ENCODE results near the gene ZNF627. TPM values are rescaled to one million over a fixed set of nuclear protein-coding genes. Genes with fewer than 3 reads are reported as not detected.

ZNF627 gene
- total RNA-seq = 1 to 10 TPM; 4.3 to 5.0 TPM

DNA sequence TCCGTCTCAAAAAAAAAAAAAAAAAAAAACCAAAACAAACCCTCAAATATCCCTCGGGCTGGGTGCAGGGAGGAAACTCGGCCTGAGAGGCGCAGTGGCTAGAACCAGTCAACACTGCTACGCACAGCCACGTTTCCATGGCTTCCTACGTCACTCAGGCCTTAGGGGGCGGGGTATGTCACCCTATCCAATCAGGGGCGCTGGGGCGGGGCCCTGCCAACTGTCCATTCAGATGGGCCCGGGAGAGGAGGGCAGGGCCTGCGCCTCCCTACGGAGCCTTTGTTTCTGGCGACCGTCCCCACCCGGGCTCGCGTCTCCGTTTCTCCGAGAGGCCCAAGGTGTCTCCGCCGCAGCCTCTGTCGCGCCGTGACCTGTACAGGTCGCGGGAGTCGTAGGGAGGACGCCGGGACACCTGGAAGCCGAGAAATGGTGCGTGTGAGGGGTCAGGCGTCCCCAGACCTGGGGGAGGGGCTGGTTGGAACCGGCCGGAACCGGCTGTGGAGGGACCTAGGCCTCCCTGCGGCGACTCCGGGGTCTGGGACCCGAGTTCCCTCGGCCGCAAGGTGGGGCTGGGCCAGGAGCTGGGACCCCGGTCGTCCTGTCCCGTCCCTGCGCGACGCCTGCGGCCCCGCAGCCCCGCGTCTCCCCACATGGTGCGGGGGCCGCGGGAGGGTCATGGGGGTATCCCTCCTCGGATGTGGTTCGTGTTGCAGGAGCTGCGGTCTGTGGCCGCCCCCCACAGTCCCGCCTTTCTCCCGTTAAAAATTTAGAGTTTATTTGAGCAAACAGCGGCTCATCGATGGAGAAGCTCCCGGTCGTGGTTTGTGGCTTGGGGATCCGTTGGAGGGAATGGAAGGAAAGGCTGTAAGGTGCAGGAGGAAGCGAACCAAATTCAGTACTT, at the start of gene ZNF627:
Gene ZNF627, plus strand, starts transcription at position 282 of the 901 bp plus-strand sequence. Its CDS starts 145 bp downstream, at position 427.
- intact Hi-C loops (cut with micrococcal nuclease) = loop anchor here (1.0 kb wide), 2 partner anchors 16 to 38 kb away; partner anchors contain the start of gene ELOF1
- CTCF ChIA-PET = interaction anchor here (0.6 to 1.1 kb wide), 3 partner anchors 39 to 361 kb away, joined by 3 to 4 read pairs (median 3); partner anchors contain the start of gene ELOF1

DNA sequence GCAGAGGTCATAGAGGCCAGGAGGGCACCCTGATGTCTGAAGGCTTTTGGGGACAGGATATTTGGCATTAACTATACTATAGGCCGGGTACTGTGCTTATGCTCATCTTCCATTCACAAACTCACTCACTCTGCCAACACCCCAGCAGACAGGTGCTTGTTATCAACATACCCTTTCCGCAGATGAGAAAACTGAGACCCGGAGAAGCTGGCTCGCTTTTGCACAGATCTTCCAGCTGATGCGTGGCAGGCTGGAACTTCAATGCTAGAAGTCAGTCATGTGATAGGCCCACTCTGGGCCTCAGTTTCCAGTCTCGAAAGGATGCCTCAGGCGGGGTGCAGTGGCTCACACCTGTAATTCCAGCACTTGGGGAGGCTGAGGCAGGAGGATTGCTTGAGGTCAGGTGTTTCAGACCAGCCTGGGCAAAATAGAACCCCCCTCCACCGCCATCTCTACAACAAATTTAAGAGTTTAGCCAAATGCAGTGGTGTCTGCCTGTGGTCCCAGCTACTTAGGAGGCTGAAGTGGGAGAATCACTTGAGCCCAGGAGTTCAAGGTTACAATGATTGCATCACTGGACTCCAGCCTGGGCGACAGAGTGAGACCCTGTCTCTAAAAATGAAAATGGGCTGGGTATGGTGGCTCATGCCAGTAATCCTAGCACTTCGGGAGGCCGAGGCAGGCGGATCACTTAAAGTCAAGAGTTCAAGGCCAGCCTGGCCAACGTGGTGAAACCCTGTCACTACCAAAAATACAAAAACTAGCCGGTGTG, 49.2 kb upstream of the ZNF627 start:
- H3K36me3 Mint-ChIP-seq (ENCODE audit: low read depth) = no peaks in the 10 kb centered on the region
- CTCF ChIA-PET = no interaction called here

More for the DNA sequence above, at the start of gene ZNF627:
- Mint-ChIP-seq H3K4me1 (ENCODE audit: low read depth) (peaks cover 33% of the 10 kb centered on the region), H3K27ac (peak within 1 kb of the TSS; percentile 70), H3K36me3 (ENCODE audit: low read depth) (peaks cover under 1% of the 10 kb centered on the region), H3K27me3 (ENCODE audit: low read depth) (no peaks in the 10 kb centered on the region), H3K9me3 (peaks cover 2% of the 10 kb centered on the region), H3K4me3 (peak within 1 kb of the TSS; percentile 85)
- peak; percentile 100 for DNase-seq

DNA sequence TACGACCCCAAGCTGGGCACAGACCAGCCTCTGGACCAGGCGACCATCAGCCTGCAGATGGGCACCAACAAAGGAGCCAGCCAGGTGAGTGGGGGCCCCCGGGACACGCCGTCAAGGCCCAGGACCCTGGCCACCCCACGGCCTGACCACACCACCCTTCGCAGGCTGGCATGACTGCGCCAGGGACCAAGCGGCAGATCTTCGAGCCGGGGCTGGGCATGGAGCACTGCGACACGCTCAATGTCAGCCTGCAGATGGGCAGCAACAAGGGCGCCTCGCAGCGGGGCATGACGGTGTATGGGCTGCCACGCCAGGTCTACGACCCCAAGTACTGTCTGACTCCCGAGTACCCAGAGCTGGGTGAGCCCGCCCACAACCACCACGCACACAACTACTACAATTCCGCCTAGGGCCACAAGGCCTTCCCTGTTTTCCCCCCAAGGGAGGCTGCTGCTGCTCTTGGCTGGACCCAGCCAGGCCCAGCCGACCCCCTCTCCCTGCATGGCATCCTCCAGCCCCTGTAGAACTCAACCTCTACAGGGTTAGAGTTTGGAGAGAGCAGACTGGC, 47.8 kb upstream of the ZNF627 start:
- no peak overlapping the region for H3K27ac Mint-ChIP-seq
- CTCF ChIA-PET = interaction anchor here (1.0 kb wide), 1 partner anchor 13 kb away, joined by 3 read pairs; no protein-coding TSS in a partner anchor
- DNase-seq = no peak
- peaks cover 4% of the 10 kb centered on the region for H3K36me3 Mint-ChIP-seq (ENCODE audit: low read depth)
- no peak overlapping the region for H3K4me3 Mint-ChIP-seq
- H3K9me3 Mint-ChIP-seq = no peaks in the 10 kb centered on the region
- no peaks in the 10 kb centered on the region for H3K27me3 Mint-ChIP-seq (ENCODE audit: low read depth)
- intact Hi-C loops (cut with micrococcal nuclease) = no loop called here
- peaks cover 10% of the 10 kb centered on the region for H3K4me1 Mint-ChIP-seq (ENCODE audit: low read depth)

More for the DNA sequence above, 49.2 kb upstream of the ZNF627 start:
- H3K9me3 Mint-ChIP-seq = no peaks in the 10 kb centered on the region
- no peak overlapping the region for H3K27ac Mint-ChIP-seq
- intact Hi-C loops (cut with micrococcal nuclease) = no loop called here
- no peak for DNase-seq
- no peaks in the 10 kb centered on the region for H3K27me3 Mint-ChIP-seq (ENCODE audit: low read depth)
- no peak overlapping the region for H3K4me3 Mint-ChIP-seq
- peaks cover 2% of the 10 kb centered on the region for H3K4me1 Mint-ChIP-seq (ENCODE audit: low read depth)

DNA sequence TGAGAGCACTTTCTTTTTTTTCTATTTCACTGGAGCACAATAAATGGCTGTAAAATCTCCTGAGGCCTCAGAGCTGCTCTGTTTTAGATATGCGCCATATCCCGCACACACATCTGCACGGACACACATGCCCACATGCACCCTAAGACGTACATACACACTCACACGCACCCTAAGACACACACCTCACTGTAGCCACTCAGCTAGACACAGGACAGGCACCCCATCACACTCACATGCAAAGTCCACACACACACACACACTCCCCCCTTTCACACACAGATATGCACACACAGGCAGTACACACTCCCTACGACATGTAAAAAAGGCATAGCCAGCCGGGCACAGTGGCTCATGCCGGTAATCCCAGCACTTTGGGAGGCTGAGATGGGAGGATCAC, 47.0 kb upstream of the ZNF627 start:
- H3K27ac Mint-ChIP-seq = no peak overlapping the region
- H3K9me3 Mint-ChIP-seq = no peaks in the 10 kb centered on the region
- peaks cover 4% of the 10 kb centered on the region for H3K36me3 Mint-ChIP-seq (ENCODE audit: low read depth)
- H3K4me1 Mint-ChIP-seq (ENCODE audit: low read depth) = peaks cover 11% of the 10 kb centered on the region
- CTCF ChIA-PET = no interaction called here
- H3K27me3 Mint-ChIP-seq (ENCODE audit: low read depth) = no peaks in the 10 kb centered on the region
- H3K4me3 Mint-ChIP-seq = no peak overlapping the region
- intact Hi-C loops (cut with micrococcal nuclease) = no loop called here
- DNase-seq = no peak

DNA sequence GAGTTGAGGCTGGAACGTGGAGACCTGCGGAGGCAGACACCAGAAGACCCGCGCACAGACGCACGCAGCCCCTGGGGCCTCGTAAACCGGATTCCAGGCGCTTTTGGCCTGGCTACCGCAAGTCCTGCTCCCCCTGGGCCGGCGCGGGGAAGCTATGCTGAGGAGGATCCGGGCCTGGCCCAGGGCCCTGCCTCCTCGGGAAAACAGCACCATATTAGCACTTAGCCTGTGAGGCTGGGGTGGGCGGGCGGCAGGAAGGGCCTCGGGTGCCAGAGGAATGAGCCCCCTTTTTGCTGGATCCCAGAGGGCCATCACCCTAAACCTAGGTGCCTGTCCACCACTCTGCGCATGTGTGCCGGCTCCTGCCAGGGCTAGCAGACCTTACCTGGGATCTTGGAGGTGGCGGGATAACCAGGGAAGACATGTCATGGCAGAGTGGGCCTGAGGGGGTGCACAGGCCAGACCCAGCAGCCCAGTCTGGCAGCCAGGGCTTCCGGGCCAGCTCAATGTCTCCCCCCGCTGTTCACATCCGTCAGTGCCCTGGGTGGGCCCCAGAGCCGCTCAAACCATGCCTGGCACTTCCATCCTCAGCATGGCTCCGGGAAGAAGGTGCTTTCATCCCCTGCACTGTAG, 45.6 kb upstream of the ZNF627 start:
- intact Hi-C loops (cut with micrococcal nuclease) = no loop called here
- Mint-ChIP-seq H3K27me3 (ENCODE audit: low read depth) (no peaks in the 10 kb centered on the region), H3K36me3 (ENCODE audit: low read depth) (peaks cover 10% of the 10 kb centered on the region), H3K27ac (no peak overlapping the region), H3K9me3 (no peaks in the 10 kb centered on the region), H3K4me3 (no peak overlapping the region), H3K4me1 (ENCODE audit: low read depth) (peaks cover 18% of the 10 kb centered on the region)
- CTCF ChIA-PET = interaction anchor here (0.6 kb wide), 1 partner anchor 20 kb away, joined by 3 read pairs; no protein-coding TSS in a partner anchor
- no peak for DNase-seq

DNA sequence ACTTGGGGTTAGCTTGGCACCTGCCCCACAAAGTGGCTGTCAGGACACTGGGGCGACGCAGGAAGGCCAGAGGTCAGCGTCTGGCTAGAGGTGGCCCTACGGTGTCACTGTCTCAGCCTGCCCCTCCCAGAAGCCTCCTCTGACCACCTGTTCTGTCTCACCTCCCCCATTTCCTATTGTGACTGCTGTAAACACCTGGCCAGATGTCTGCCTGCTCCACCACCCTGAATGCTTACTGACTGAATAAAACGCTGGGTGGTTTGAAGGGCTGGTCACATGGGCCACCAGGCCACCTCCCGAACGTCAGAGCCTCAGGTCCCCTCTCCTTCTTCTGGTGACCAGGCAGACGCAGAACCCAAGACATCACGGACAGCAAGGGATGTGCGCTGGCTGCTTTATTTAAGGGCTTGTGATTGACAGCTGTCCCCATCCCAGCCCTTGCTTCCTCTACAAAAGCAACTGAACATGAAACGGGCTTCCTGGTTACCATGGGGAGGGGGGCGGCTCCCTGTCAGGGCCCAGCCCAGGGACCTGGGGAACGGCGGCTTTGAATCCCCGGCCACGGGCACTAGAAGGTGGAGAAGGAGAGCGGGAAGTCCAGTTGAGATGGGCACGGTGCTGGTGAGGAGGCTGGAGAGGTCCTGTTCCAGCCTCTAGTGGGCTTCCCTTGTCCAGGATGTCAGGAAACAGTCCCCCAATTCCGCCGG, 44.5 kb upstream of the ZNF627 start:
- DNase-seq = no peak
- H3K27me3 Mint-ChIP-seq (ENCODE audit: low read depth) = no peaks in the 10 kb centered on the region
- intact Hi-C loops (cut with micrococcal nuclease) = no loop called here
- no peak overlapping the region for H3K27ac Mint-ChIP-seq
- H3K9me3 Mint-ChIP-seq = no peaks in the 10 kb centered on the region
- peaks cover 26% of the 10 kb centered on the region for H3K4me1 Mint-ChIP-seq (ENCODE audit: low read depth)
- H3K36me3 Mint-ChIP-seq (ENCODE audit: low read depth) = peaks cover 13% of the 10 kb centered on the region
- CTCF ChIA-PET = no interaction called here
- no peak overlapping the region for H3K4me3 Mint-ChIP-seq

DNA sequence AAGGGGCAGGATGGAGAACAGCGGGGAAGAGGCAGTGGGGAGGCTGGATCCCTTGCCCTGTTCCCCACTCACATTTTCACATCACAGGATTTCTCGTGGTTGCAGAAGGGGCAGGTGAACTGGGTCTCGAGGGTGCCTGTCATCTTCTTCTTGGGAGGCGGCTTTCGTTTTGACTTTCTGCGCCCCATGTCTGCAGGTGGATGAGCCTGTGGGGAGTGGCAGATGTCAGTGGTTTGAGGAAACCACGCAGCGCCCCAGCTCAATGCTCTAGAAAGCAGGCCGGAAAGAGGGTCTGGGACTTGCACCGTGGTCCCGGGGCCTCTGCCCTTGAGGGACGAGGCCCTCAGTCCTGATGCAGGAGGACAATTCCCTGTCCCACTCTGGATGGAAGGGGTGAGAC, 43.1 kb upstream of the ZNF627 start:
- Mint-ChIP-seq H3K27me3 (ENCODE audit: low read depth) (no peaks in the 10 kb centered on the region), H3K36me3 (ENCODE audit: low read depth) (peaks cover 13% of the 10 kb centered on the region), H3K4me1 (ENCODE audit: low read depth) (peaks cover 31% of the 10 kb centered on the region), H3K4me3 (no peak overlapping the region), H3K27ac (peak overlapping the region; percentile 53), H3K9me3 (no peaks in the 10 kb centered on the region)
- DNase-seq = no peak
- CTCF ChIA-PET = interaction anchor here (1.7 kb wide), 1 partner anchor 18 kb away, joined by 5 read pairs; no protein-coding TSS in a partner anchor
- intact Hi-C loops (cut with micrococcal nuclease) = no loop called here

DNA sequence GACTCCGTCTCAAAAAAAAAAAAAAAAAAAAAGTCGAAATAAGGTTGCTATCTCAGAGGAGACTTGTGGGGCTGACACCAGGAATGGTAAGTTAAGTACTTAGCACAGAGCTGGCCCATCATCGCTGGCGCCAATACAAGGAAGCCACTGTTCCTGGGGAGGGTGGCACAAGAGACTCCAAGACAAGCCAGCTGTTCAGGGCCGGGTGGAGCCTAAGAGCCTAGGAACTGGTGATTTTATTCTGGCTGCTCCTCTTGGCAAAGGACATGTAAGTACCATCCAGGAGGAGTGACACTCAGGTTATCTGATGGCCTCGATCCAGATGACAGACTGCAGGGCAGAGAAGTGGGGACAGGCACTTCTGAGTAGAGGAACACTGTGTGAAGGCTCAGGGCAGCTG, 42.0 kb upstream of the ZNF627 start:
- H3K9me3 Mint-ChIP-seq = no peaks in the 10 kb centered on the region
- H3K4me3 Mint-ChIP-seq = no peak overlapping the region
- CTCF ChIA-PET = no interaction called here
- H3K27me3 Mint-ChIP-seq (ENCODE audit: low read depth) = no peaks in the 10 kb centered on the region
- no peak for DNase-seq
- peak overlapping the region; percentile 6 for H3K27ac Mint-ChIP-seq
- intact Hi-C loops (cut with micrococcal nuclease) = no loop called here
- peaks cover 36% of the 10 kb centered on the region for H3K4me1 Mint-ChIP-seq (ENCODE audit: low read depth)
- peaks cover 13% of the 10 kb centered on the region for H3K36me3 Mint-ChIP-seq (ENCODE audit: low read depth)

DNA sequence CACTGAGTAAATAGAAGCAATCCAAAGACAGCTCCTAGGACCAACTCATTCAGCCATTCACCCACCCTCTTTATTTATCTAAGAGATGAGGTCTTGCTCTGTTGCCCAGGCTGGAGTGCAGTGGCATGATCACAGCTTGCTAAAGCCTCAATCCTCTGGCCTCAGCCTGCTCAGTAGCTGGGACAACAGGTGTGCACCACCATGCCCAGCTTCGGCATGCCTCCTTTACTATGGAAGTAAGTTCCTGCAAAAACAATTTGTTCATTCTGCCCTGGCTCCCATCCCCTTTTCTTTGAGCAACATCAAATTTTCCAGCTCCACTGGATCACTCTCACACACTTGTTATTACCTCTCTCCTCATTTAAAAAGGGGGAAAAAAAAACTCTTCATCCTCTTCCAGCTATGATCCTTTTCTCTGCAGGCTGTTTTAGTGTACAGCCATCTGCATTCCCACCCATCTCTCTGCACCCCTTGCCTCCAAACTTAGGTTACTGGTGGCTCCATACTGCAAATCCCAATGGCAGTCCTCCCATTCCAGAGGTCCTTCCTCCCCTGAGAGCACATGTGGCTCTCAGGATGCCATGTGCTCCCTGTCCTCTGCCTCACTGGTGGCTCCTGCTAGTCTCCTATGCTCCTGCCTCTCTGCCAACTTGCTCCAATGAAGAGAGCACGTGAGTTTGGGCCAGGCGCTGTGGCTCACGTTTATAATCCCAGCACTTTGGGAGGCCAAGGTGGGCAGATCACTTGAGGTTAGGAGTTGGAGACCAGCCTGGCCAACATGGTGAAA, 40.5 kb upstream of the ZNF627 start:
- intact Hi-C loops (cut with micrococcal nuclease) = no loop called here
- CTCF ChIA-PET = no interaction called here
- Mint-ChIP-seq H3K4me1 (ENCODE audit: low read depth) (peaks cover 45% of the 10 kb centered on the region), H3K4me3 (peak overlapping the region; percentile 28), H3K36me3 (ENCODE audit: low read depth) (peaks cover 13% of the 10 kb centered on the region), H3K27me3 (ENCODE audit: low read depth) (no peaks in the 10 kb centered on the region), H3K9me3 (no peaks in the 10 kb centered on the region), H3K27ac (no peak overlapping the region)
- no peak for DNase-seq

DNA sequence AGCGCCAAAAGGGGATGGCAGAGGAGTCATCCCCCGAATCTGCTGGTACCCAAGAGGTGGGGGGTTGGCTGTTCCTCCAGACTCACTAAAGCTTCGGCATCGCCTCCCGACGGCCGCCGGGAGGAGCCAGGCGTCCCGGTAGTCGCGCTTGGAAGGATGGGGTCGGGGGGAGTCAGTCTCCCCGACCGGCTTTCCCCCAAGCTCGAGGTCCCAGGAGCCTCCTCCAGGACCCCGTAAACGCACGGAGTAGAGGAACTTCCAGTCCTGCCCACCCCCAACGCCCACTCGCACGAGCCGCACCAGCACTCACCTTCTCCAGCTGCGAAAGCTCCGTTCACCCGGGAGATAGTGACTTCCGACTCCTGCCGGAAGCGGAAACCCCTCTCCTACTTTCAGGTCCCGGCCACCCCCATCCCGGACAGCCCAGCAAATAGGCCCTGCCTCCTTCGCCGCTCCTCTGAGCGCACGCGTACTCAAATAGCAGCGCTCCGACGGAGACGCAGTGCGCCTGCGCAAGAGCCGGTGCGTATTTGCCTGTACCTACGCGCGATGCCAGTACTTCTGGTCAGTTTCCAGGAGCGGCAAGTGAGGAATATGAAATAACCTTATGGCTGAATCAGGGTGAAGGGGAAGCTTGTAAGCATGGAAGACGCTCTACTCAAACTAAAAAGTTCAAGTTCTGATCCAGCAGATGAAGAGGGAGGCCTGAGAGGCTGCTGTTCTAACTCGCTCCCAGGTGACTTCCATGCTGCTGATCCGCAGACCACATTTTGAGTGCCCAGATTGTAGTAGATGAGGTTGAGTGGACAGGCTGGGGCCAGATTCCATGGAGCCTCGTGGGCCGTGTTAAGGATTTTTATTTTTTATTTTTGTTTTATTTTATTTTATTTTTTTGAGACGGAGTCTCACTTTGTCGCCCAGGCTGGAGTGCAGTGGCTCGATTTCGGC, 38.1 kb upstream of the ZNF627 start, which contains the start of gene ELOF1:
Gene ELOF1, minus strand, starts transcription at position 350 of the 948 bp plus-strand sequence. CDS start 4,883 bp downstream, outside the sequence.
- H3K4me3 Mint-ChIP-seq = peak within 1 kb of the TSS; percentile 91
- H3K36me3 Mint-ChIP-seq (ENCODE audit: low read depth) = peaks cover 9% of the 10 kb centered on the region
- CTCF ChIA-PET = interaction anchor here (0.5 to 3.6 kb wide), 8 partner anchors 21 to 429 kb away, joined by 3 to 60 read pairs (median 4); partner anchors contain the start of genes ACP5 and ZNF627
- no peaks in the 10 kb centered on the region for H3K9me3 Mint-ChIP-seq
- intact Hi-C loops (cut with micrococcal nuclease) = loop anchor here (1.0 to 2.0 kb wide), 4 partner anchors 23 to 54 kb away; partner anchors contain the start of genes ECSIT, ZNF627 and ZNF653
- peak within 1 kb of the TSS; percentile 89 for H3K27ac Mint-ChIP-seq
- H3K4me1 Mint-ChIP-seq (ENCODE audit: low read depth) = peaks cover 43% of the 10 kb centered on the region
- peak; percentile 98 for DNase-seq
- H3K27me3 Mint-ChIP-seq (ENCODE audit: low read depth) = no peaks in the 10 kb centered on the region
